ENCODE measurements around the gene PGAP6.
"Not testable (repeated sequence)": the region's sequence is repeated elsewhere in the genome, so short reads cannot be mapped to it uniquely, and the experiment has no call there.

Gene PGAP6

DNA sequence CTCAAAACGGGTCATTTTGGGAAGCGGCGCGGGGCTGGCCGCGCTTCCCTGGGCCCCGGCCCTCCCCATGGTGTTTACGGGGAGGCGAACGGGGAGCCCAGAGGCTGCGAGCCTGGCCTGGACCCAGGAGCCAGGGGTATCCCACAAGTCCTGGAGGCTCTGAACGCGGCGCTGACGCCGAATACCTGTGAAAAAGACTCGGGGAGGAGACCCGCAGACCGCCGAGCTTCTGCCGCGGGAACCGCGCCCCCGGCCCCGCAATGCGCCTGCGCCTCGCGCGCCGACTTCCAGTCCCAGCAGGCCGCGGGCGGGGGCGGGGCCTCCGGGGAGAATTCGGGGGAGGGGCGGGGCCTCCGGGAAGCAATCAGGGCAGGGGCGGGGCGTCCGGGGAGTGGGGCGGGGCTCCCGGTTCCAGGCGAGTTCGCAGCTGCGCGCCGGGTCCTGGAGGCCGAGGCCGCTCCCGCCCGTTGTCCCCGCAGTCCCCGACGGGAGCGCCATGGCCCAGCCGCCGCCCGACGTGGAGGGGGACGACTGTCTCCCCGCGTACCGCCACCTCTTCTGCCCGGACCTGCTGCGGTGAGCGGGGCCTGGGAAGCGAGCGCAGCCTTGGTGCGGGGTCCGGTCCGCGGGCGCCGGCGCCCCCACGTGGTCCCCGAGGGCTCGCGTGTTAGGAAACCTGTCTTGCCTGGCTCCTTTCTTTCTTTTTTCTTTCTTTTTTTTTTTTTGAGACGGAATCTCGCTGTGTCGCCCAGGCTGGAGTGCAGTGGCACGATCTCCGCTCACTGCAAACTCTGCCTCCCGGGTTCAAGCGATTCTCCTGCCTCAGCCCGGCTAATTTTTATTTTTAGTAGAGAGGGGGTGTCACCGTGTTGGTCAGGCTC, 19.9 kb upstream of the PGAP6 start, which contains the start of gene DECR2:
Gene DECR2 (plus strand): TSS at position 418 of the 881 bp plus-strand sequence. CDS start 79 bp downstream, at position 497.
- peak; percentile 98 for DNase-seq

DNA sequence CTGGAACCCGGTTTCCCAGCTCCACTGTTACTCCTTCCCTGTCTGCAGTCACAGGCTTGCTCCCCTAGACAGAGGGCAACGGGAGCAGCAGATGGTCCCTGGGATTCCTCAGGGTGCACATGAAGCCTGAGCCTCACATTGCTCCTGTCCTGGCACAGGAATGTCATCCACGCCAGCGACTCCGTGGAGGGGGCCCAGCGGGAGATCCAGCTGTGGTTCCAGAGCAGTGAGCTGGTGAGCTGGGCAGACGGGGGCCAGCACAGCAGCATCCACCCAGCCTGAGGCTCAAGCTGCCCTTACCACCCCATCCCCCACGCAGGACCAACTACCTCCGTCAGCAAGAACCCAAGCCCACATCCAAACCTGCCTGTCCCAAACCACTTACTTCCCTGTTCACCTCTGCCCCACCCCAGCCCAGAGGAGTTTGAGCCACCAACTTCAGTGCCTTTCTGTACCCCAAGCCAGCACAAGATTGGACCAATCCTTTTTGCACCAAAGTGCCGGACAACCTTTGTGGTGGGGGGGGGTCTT, 18.3 kb upstream of the PGAP6 start:
- no peak for DNase-seq

DNA sequence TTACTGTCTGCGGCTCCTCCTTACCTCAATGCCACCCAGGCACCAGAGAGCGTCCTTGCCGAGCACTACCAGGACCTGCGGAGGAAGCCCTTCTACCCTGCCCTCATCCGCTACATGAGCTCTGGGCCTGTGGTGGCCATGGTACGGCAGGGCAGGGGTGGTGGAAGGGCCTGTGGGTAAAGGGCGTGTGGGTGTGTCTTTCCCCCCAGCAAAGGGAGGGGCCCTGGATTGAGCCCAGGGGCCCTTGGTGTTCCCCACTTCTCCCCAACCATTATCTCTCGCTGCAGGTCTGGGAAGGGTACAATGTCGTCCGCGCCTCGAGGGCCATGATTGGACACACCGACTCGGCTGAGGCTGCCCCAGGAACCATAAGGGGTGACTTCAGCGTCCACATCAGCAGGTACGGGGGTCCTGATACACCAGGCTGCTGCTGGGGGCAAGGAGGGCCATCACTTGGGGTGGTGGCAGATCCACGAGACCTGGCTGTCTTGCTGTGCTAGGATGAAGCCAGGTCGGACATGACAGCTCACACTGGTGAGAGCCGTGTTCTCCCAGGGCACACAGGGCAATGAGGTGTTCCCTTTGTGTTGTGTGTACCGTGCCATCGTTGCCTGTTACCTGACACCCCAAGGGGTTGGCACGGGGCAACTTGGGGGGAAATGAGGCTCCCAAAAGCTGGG, 17.7 kb upstream of the PGAP6 start:
- DNase-seq, result no peak

DNA sequence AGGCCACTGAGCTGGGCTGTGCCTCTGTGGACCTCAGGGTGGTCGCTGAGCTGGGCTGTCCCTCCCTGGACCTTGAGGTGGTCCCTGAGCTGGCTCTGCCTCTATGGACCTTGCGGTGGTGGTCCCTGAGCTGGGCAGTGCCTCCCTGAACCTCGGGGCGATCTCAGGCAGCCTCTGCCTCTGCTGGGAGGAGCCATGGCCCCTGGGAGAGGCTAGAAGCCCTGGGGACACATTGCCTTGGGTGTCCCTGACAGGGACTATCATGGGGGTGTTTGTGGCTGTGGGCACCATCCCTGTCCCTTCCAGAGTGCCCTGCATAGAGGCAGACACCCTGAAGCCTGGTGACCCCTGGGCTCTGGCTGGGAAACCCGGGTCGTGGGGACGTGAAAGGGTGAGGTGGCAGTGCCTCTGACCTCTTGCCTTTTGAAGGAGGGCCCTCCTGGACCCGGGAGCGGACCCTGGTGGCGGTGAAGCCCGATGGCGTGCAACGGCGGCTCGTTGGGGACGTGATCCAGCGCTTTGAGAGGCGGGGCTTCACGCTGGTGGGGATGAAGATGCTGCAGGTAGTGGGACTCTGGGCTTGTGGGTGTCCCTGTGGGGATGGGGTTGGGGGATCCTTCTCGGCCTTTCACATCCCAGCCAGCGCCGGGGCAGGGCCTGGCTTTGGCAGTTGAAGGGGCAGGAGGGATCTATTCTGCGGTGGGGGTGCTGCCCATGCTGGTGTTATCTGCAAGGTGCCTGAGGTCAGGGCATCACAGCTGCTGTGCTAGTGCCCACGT, 17.0 kb upstream of the PGAP6 start:
- no peak for DNase-seq

DNA sequence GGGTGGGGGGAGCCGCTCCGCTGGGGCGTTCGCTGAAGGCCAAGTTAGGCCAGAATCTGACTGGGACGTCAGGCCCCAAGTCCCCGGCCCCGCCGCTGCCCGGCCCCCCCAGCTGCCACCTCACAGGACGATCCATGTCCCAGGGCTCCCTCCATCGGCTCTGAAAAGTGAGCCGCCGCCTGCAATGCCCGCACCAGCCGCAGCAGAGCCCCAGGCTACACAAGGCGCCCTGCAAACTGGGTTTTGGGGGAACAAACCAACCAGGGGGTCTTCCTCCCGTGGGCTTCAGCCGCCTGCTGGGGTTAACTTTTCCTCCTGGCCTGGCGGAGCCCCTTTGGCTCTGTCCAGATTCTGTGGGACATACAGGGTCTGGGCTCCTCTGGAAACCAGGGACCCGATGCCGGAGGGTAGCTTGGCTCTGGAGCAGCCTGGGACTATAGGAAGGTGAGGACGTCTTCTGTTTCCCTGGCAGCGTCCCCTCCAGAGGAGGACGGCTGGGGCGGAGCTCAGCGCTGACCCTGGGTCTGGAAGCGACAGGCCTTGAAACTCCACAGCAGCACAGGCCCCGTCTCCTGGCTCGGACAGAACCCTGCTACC, 16.1 kb upstream of the PGAP6 start:
- DNase-seq, result no peak

DNA sequence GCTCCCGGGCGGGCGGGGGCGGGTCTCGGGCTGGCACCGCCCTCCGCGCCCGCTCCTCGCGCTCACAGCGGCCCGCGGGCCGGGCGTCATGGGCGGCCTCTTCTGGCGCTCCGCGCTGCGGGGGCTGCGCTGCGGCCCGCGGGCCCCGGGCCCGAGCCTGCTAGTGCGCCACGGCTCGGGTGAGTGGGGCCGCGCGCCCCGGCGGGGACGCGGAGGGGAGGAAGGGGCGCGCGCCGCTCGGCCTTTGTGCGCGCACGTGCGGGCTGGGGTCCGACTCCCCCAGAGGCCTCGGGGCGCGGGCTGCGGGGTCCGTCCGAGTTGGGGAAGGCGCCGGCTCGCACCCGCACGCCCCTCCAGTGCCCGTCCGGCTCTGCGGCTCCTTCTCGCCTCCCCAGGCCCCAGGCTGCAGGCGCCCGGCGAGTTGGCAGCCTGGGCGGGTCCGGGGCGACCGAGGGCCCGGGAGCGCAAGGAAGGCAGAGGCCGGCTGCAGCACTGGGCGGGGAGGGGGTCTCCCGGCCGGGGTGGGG, 15.4 kb upstream of the PGAP6 start, which contains the start of gene NME4:
Gene NME4 (plus strand): TSS at position 65 of the 527 bp plus-strand sequence. CDS start 24 bp downstream, at position 89.
- no peak for DNase-seq

DNA sequence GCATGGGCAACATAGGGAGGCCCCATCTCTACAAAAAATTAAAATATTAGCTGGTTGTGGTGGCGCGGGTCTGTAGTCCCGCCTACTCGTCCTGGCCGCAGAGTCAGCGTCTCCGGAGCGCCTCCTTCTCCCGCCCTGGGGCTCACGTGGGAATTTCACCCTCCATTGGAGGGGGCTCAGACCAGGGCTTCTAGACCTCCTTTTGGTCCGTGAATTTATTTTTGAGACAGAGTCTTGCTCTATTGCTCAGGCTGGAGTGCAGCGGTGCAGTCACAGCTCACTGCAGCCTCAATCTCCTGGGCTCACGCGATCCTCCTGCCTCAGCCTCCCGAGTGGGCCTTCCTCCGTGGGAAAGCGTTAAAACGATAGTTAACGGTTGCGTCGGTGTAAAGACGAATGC, 14.8 kb upstream of the PGAP6 start:
- DNase-seq, result no peak

DNA sequence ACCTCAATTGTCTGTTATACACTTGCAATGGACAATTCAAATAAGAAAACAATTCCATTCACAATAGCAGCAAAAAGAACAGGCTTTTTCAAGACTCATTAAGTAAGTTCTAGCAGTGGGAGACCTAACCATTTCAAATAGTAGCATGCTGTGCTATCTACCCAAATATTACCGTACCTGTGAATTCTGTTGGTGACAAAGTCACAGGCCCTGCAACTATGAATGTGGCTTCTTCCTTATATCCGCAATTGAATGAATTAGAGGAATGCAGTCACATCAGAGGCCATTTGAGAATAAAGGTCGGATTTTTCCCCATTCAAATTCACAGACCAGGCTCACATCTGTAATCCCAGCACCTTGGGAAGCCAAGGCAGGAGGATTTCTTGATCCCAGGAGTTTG, 14.4 kb upstream of the PGAP6 start:
- DNase-seq, result no peak

DNA sequence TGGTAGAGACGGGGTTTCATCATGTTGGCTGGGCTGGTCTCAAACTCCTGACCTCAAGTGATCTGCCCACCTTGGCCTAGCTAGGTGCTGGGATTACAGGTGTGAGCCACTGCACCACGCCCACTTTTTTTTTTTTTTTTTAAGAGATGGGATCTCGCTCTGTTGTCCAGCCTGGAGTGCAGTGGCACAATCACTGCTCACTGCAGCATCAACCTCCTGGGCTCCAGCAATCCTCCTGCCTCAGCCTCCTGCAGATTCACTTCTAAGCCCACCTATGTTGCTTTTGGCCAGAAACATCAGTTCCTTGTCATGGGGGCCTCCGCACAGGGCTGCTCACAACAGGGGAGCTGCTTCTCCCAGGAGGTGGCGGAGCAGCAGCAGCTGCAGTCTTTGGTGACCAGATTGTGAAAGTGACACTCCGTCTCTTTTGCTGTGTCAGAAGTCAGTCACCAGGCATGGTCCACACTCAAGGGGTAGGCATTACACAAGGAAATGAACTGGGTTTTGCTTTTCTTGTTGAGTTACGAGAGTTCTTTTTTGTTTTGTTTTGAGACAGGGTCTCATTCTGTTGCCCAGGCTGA, 10.8 kb upstream of the PGAP6 start:
- DNase-seq, result no peak

DNA sequence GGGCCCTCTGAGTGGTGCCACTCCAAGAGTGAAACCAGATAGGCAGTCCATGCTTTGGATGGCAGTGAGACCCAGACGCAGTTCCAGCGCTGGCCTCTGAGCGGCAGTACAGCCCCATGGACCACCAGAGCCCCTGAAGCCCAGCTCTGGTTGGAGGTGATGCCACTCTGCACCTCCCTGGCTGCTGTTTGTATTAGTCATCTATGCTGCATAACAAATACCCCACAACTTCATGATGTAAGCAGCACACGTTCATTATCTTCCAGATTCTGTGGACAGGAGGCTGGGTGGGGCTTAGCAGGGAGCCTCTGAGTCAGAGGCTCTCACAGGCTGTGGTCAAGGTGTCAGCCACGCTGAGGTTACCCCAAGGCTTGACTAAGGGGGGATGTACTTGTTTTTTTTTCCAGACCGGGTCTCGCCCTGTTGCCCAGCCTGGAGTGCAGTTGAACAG, 10.1 kb upstream of the PGAP6 start:
- DNase-seq, result peak; percentile 82

DNA sequence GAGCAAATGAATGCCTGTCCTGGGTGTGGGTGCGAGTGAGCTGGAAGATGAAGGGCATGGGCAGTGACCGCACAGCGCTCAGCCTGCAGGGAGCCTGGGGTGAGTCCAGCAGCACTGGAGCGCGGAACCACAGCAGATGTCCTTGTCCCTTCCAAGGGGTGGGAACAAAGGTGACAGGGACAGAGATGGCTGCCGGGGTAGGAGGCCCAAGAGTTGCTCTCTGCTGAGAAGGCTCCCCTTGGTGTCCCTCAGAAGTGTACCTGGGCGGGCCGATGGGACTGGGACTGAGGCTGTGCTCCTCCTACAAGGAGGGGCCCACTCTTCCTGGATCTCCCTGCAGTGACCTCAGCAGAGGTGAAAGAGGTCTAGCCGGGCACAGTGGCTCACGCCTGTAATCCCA, 7.6 kb upstream of the PGAP6 start:
- DNase-seq, result no peak

DNA sequence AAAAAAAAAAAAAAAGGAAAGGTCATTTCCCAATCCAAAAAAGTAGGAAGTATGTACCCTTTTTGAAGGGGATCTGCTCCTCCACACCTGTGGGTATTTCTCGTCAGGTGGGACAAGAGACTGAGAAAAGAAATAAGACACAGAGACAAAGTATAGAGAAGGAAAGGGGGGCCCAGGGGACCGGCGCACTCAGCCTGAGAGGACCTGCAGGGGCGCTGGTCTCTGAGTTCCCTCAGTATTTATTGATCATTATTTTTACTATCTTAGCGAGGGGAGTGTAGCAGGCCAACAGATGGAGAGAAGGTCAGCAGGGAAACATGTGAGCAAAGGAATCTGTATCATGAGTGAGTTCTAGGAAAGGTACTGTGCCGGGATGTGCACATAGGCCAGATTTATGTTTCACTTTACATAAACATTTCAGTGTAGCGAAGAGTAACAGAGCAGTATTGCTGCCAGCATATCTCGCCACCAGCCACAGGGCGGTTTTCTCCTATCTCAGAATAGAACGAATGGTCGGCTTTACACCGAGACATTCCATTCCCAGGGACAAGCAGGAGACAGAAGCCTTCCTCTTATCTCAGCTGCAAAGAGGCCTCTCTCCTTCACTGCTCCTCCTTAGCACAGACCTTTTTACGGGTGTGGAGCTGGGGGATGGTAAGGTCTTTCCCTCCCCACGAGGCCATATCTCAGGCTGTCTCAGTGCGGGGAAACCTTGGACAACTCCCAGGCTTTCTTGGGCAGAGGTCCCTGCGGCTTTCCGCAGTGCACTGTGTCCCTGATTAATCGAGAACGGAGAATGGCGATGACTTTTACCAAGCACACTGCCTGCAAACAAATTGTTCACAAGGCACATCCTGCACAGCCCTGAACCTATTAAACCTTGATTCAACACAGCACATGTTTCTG, 6.2 kb upstream of the PGAP6 start:
- not testable (repeated sequence) for DNase-seq

DNA sequence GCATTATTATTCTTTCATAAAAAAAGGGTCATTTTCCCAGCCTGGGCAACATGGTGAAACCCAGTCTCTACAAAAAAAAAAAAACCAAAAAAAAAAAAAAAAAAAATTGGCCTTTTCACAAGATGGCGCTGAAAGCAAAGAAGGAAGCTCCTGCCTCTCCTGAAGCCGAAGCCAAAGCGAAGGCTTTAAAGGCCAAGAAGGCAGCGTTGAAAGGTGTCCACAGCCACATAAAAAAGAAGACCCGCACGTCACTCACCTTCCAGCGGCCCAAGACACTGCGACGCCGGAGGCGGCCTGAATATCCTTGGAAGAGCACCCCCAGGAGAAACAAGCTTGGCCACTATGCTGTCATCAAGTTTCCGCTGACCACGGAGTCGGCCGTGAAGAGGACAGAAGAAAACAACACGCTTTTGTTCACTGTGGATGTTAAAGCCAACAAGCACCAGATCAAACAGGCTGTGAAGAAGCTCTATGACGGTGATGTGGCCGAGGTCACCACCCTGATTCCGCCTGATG, 4.9 kb upstream of the PGAP6 start:
- DNase-seq, result no peak

DNA sequence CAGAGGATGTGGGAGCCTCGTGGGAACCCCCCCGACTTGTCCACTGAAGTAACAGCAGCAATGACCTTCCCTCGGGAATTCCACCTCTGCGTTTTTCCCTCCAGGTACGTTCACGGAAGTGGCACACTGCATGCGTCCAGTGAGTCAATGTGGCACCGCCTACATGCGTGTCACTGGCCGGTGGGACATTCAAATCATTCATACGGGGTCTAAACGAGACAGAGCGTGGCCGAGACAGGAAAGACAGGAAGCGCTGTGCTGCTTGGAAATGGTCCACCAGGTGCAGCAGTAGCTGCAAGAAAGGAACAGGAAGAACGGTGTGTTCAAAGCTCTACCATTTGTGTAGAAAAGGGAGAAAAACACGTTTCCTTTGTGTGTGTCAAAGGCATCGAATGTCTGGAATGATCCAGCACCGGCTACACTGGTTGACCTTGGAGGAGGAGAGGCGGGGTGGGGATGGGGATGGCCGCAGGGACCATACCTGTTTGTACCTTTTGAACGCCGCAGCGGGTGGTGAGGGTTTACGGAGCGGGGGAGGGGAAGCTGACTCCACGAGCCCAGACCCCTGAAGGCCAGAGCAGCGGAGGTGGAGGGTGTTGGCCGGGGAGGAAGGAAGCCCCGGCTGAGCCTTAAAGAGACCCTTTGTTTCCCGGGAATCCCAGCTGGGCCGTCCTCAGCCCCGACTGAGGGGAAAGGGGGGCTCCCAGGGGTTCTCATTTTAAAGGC, 1.7 kb upstream of the PGAP6 start:
- DNase-seq, result peak; percentile 37

DNA sequence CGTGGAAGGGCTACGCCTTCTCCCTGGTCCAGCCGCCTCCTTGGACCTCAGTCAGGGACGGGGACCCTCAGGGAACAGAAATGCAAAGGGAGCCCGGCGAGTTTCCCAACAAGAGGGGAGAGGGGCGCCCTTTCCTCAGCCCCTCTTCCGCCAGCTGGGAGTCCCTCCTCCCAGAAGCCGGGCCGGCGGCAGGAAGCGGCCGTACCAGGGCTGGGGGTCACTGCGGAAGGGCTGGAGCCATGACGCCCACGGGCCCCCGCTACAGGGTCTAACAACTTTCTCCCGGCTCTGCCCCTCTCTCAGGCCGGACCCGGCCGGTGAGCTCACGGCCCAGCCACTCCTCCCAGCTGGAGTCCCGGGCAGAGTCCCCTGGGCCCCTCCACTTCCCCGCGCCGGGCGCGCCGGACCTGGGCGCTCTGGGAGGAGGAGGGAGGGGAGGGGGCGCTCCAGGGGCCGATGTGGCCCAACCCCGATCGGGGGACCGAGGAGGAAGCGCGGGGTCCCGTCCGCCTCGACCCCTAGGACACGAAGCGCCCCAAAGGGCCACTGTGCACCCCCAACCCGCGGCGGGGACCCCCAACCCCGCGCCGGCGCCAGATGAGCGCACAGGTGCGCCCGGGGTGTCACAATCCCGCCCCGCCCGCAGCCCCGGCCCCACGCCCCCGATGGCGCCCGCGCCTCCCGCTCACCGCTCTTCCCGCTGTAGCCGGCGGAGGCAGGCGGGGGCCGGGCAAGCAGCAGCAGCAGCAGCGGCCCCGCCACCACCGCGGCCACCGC, 578 bp downstream of the PGAP6 start:
- no peak for DNase-seq

DNA sequence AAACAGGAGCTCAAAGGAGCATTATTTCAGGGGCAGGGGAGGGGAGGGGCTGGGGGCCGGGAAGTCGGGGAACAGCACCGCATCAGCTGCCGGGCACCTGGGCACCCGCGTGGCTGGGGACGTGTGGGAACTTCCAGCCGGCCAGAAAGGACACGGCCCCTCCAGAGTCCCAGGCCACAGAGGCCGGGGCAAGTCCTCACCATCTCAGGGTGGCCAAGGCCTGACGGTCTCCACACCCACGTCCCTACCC, 1.1 kb downstream of the PGAP6 start:
- no peak for DNase-seq

DNA sequence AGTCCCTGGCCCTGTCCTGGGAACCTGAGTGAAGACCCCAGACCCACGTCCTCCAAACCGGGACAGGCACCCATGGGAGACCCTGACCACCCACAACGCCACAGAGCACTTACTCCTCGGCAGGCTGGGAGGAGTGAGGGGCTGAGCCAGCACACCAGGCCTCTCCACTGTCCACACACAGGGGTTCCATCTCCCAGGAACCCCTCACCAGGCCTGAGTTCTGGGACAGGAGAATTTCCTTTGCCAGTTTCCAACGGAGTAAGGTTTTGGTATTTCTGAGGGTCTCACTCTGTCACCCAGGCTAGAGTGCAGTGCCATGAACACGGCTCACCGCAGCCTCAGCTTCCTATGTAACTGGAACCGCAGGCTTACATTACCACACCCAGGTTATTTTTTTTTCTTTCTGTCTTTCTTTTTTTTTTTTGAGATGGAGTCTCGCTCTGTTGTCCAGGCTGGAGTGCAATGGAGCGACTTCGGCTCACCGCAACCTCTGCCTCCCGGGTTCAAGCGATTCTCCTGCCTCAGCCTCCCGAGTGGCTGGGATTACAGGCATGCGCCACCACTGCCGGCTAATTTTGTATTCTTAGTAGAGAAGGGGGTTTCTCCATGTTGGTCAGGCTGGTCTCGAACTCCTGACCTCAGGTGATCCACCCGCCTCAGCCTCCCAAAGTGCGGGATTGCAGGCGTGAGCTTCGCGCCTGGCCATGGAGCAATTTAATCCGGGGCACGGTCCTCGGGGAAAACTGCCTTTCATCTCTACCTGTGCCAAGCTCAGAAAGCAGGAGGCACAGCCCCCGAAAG, 1.6 kb downstream of the PGAP6 start:
- DNase-seq, result no peak

DNA sequence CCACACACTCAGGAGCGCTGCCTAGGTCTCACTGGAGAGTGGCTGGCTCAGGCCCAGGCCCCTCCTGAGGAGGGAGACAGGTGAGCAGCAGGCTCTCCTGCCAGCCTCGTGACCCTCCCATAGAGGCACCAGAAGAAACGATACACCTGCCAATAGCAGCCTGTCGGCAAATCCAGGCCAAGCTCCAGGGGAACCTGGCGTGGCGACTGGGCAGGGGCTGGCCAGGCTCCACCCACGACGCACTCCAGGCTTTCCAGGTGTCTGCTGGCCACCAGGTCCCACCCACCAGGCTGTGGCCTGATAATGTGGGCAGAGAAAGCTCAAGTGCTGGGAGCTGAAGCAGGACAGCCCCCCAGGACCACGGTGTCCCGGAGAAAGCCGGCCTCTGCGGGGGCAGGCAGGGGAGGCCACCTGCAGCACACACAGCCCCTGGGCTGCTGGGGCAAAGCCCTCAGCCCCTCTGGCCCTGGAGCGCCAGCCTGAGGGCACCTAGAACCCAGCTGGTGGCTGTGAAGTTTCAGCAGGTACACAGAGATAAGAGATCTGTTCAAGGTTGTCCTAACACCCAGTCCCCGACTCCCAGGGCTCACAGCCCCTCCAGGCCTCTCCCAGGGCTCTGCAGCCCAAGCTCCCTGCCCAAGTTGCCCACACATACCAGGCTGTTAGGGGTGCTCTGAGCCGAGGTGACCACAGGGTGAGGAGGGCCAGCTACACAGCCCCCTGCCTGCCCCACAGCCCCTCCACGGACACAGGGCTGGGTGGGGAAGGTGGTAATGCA, 2.4 kb downstream of the PGAP6 start:
- DNase-seq, result no peak

Data from stimulated activated naive CD4-positive, alpha-beta T cell treated with Interleukin-2 at 50 U/mL for 16 hours (primary cell).